Body of pancreas (tissue), 4 donors: ENCODE measurements around the gene GRSF1. TPM values are rescaled to one million over a fixed set of nuclear protein-coding genes. Genes with fewer than 3 reads are reported as not detected.

Experiments
- ATAC-seq: fragments of 150-250 bp; one replicate; pipeline ENCODE4 v1.9.1; 2016
- DNase-seq, 4 donors: peaks; one replicate each; pipeline ENCODE4 v3.0.0-alpha.2; 2019
- H3K27ac ChIP-seq, 4 donors: fragments of 200-600 bp; sonication (generic); 1 replicate in 3 of 4; 2 replicates in 1 of 4; pipeline versions ENCODE4 v1.5.1 to v1.6.1; 2016 to 2019; ENCODE audit warnings: mild to moderate bottlenecking in 1 of 4, mixed read lengths in 1 of 4, moderate library complexity in 1 of 4
- H3K27me3 ChIP-seq, 2 donors: fragments of 200-600 bp; sonication (generic); one replicate each; pipeline ENCODE4 v1.6.0; 2016; ENCODE audit warnings: mild to moderate bottlenecking in 1 of 2
- H3K36me3 ChIP-seq, 2 donors: fragments of 200-600 bp; sonication (generic); replicated peaks in 1 of 2; 2 replicates each; pipeline ENCODE4 v1.5.1; 2016; ENCODE audit warnings: low read depth in 2 of 2; ENCODE audit not compliant: insufficient read depth in 1 of 2
- H3K4me1 ChIP-seq: fragments of 200-600 bp; sonication (generic); one replicate; pipeline ENCODE4 v1.6.0; 2016
- H3K4me3 ChIP-seq, 2 donors: fragments of 200-600 bp; sonication (generic); 1 replicate in 1 of 2; 2 replicates in 1 of 2; pipeline ENCODE4 v1.5.1; 2016 to 2019
- H3K9me3 ChIP-seq, 3 donors: fragments of 200-600 bp; sonication (generic); 1 replicate in 2 of 3; 2 replicates in 1 of 3; pipeline ENCODE4 v1.5.1; 2016
- CTCF ChIP-seq, 7 experiments: fragments of 450-650 bp in 4 of 7; fragments of 200-600 bp in 3 of 7; sonication (generic) in 3 of 7; IDR thresholded peaks; one replicate each; pipeline ENCODE4 v1.5.1; 2016 to 2019; ENCODE audit warnings: antibody characterized with exemption in 7 of 7
- POLR2A ChIP-seq, 3 donors: fragments of 450-650 bp; IDR thresholded peaks; one replicate each; pipeline ENCODE4 v1.6.1; 2016; ENCODE audit warnings: antibody characterized with exemption in 3 of 3, mild to moderate bottlenecking in 2 of 3
- WGBS, 2 donors: methylation state at CpG; one replicate each; pipeline ENCODE4 v1.1.5; 2017; 5-methylcytosine and 5-hydroxymethylcytosine counted together
- intact Hi-C: fragments of 100-400 bp; cut with DNase I; formaldehyde crosslinking; loops from one replicate; pipeline ENCODE4 v1.15.1; 2023
- total RNA-seq, 2 donors: library from RNA; depleted of rRNA; stranded (reverse); fragments of >200 nt; gene quantifications; one replicate each; pipeline ENCODE4 v1.1.0, GENCODE V29; 2016

GRSF1 gene
- total RNA-seq, 2 donors from 2014 or later = 33.0 to 38.7 TPM

GRCh38 chr4:70859066-70859465 is 19.4 kb upstream of the GRSF1 start:
- WGBS, 2 donors = 20 to 45% methylated on average over 1 of the region's 1 CpG
- no peaks in the 10 kb centered on the region for H3K27me3 ChIP-seq
- H3K4me3 ChIP-seq = no peak overlapping the region
- DNase-seq (no peak), ATAC-seq (no peak)
- H3K36me3 ChIP-seq = no peaks in the 10 kb centered on the region
- TF ChIP-seq CTCF (IDR thresholded peaks at IDR 0.05) = no peak
- TF ChIP-seq POLR2A (IDR thresholded peaks at IDR 0.05) = no peak
- peaks cover 7% of the 10 kb centered on the region for H3K4me1 ChIP-seq
- intact Hi-C loops = no loop called here
- H3K27ac ChIP-seq = no peak overlapping the region
- H3K9me3 ChIP-seq = no peaks in the 10 kb centered on the region

DNA sequence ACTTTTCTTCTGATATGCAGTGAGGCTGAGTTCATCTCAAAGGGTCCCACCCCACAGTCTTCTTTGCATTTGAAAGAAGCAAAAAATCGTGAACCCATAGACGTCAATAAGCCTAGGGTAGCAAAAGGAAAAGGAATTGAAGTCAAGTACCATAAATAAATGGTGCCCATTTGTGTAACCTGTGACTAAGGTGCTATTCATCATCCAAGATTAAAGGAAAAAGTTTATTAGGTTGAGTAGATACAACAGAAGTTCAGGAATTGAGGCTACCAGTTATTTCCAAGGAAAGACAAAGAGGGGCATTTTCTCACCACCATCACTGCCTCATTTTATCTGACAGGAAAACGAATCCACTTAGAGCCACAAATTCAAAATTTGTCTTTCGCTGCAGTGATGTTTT is 18.8 kb upstream of the GRSF1 start:
- H3K9me3 ChIP-seq = no peaks in the 10 kb centered on the region
- intact Hi-C loops = no loop called here
- ATAC-seq = no peak
- H3K4me3 ChIP-seq = no peak overlapping the region
- no peaks in the 10 kb centered on the region for H3K27me3 ChIP-seq
- H3K4me1 ChIP-seq = peaks cover 7% of the 10 kb centered on the region
- DNase-seq = no peak
- no peaks in the 10 kb centered on the region for H3K36me3 ChIP-seq
- H3K27ac ChIP-seq = no peak overlapping the region
- no peak for TF ChIP-seq CTCF (IDR thresholded peaks at IDR 0.05)
- no peak for TF ChIP-seq POLR2A (IDR thresholded peaks at IDR 0.05)
- 43 to 56% methylated on average over 4 of the region's 4 CpGs for WGBS, 2 donors

- Histone ChIP-seq H3K27ac (no peak overlapping the region), H3K9me3 (no peaks in the 10 kb centered on the region), H3K4me1 (peaks cover 7% of the 10 kb centered on the region), H3K27me3 (no peaks in the 10 kb centered on the region), H3K36me3 (no peaks in the 10 kb centered on the region), H3K4me3 (no peak overlapping the region)
- TF ChIP-seq POLR2A (IDR thresholded peaks at IDR 0.05) = no peak
- no peak for TF ChIP-seq CTCF (IDR thresholded peaks at IDR 0.05)
- intact Hi-C loops = no loop called here
- 94 to 96% methylated on average over 2 of the region's 2 CpGs for WGBS, 2 donors
- ATAC-seq = no peak
- DNase-seq = no peak
These were observed 15.8 kb upstream of the GRSF1 start for GRCh38 chr4:70855464-70855863.

GRCh38 chr4:70849291-70849690 is 9.6 kb upstream of the GRSF1 start:
- Histone ChIP-seq H3K4me3 (no peak overlapping the region), H3K27me3 (no peaks in the 10 kb centered on the region), H3K27ac (no peak overlapping the region), H3K36me3 (no peaks in the 10 kb centered on the region), H3K4me1 (no peaks in the 10 kb centered on the region), H3K9me3 (no peaks in the 10 kb centered on the region)
- intact Hi-C loops = no loop called here
- no peak for ATAC-seq
- DNase-seq = no peak
- no peak for TF ChIP-seq POLR2A (IDR thresholded peaks at IDR 0.05)
- no peak for TF ChIP-seq CTCF (IDR thresholded peaks at IDR 0.05)
- 78 to 89% methylated on average over 5 of the region's 5 CpGs for WGBS, 2 donors

DNA sequence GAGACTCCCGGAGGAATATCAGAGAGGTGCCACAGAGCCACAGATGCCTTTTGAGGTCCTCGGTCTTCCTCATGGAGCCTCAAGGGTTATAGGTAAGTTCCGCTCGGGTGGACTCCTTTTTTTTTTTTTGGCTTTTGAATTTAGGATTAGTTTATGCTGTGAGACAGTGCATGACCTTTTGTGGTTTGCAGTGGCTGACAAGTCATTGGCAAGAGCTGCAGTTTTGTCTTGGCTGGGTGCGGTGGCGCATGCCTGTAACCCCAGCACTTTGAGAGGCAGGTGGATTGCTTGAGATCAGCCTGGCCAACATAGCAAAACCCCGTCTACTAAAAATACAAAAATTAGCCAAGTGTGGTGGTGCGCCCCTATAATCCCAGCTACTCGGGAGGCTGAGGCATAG is 4.5 kb upstream of the GRSF1 start:
- no peak overlapping the region for H3K27ac ChIP-seq
- H3K4me3 ChIP-seq = no peak overlapping the region
- WGBS, 2 donors = 93 to 94% methylated on average over 9 of the region's 9 CpGs
- peaks cover 10% of the 10 kb centered on the region for H3K4me1 ChIP-seq
- no peaks in the 10 kb centered on the region for H3K9me3 ChIP-seq
- no peaks in the 10 kb centered on the region for H3K36me3 ChIP-seq
- no peaks in the 10 kb centered on the region for H3K27me3 ChIP-seq
- no peak for DNase-seq
- intact Hi-C loops = no loop called here
- ATAC-seq = no peak
- TF ChIP-seq CTCF (IDR thresholded peaks at IDR 0.05) = no peak
- no peak for TF ChIP-seq POLR2A (IDR thresholded peaks at IDR 0.05)
